Medulla oblongata (tissue), 1 donor: Measurements from ENCODE around the gene BEND3.
"Not testable (repeated sequence)": the region's sequence is repeated elsewhere in the genome, so short reads cannot be mapped to it uniquely, and the experiment has no call there.

Experiments
- DNase-seq: peaks from one replicate; pipeline ENCODE4 v3.0.0-alpha.2; 2015; ENCODE audit errors: extremely low spot score

The BEND3 gene

GRCh38 chr6:107033126-107033525 lies 82.2 kb downstream of the BEND3 start:
- no peak for DNase-seq

DNA sequence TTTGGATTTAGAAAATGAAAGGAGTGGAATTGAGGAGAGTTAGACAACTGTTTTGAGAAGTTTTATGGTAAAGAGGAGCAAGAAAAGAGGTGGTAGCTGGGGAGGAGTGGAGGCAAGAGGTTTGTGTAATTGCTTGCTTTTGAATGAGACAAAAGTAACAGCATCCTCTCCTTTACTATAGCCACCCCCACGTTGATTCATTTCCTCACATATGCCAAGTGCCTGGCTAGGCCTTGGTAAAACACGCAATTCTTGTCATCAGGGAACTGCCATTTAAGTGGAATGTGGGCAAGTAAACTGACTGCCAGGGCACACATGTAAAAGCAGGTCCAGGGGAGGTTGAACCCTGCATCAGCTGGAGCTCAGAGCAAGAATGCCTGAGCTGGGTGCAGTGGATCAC lies 83.3 kb downstream of the BEND3 start:
- DNase-seq = no peak

DNA sequence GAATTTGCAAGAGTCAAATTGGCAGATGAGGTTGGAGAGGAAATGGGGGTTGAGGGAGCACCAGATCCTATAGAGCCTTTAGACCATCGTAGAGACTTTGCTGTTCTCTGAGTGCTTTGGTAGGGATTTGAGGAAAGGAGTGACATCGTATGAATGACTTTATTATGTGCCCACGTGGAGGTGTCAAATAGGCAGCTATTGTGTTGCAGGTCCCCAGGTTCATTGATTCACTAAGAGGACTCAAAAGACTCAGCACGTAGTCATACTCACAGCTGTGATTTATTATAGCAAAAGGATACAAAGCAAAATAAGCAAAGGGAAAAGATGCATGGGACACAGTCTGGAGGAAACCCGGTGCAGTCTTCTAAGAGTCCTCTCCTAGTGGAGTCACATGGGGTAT lies 85.2 kb downstream of the BEND3 start:
- no peak for DNase-seq

GRCh38 chr6:107026965-107027364 lies 88.3 kb downstream of the BEND3 start:
- DNase-seq = no peak

GRCh38 chr6:107021446-107022185 lies 93.7 kb downstream of the BEND3 start:
- DNase-seq = no peak

DNA sequence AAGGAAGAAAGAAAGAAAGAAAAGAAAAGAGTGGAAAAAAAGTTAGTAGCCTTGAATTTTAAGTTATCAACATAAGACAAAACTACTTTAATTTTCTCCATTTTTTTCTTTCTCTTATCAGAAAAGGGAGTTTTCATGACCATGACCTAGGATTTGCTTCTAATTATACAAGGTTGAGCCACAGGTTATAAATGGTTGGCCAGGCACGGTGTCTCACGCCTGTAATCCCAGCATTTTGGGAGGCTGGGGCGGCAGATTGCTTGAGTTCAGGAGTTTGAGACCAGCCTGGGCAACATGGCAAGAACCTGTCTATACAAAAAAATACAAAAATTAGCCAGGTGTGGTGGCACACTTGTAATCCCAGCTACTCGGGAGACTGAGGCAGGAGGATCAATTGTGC lies 95.1 kb downstream of the BEND3 start:
- no peak for DNase-seq

DNA sequence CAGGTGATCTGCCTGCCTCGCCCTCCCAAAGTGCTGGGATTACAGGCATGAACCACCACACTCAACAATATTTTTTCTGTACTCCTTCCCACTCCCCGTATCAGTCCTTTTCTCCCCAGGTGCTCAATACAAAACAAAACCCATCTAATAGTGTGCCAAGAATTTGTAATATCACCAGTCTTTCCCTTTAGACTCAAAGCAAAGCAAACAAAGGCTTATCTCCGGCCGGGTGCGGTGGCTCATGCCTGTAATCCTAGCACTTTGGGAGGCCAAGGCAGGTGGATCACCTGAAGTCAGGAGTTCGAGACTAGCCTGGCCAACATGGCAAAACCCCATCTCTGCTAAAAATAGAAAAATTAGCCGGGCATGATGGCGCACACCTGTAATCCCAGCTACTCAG lies 95.7 kb downstream of the BEND3 start:
- DNase-seq = not testable (repeated sequence)

- DNase-seq = no peak
Observed at GRCh38 chr6:107019047-107019446, 96.3 kb downstream of the BEND3 start.
